HUES6 (cell line): Measurements from ENCODE around the gene CTAGE9.
"Not testable (repeated sequence)": the region's sequence is repeated elsewhere in the genome, so short reads cannot be mapped to it uniquely, and the experiment has no call there.

Experiments used
- H3K27ac ChIP-seq: 2 replicates; pipeline ENCODE4 v1.7.0; 2013; ENCODE audit warnings: low read depth, mild to moderate bottlenecking, low read length, inconsistent platforms
- H3K27me3 ChIP-seq: 2 replicates; pipeline ENCODE4 v1.6.1; 2013; ENCODE audit warnings: low read length; ENCODE audit not compliant: control insufficient read depth, insufficient read depth
- H3K36me3 ChIP-seq: 2 replicates; pipeline ENCODE4 v1.6.1; 2013; ENCODE audit warnings: low read length; ENCODE audit not compliant: control insufficient read depth, insufficient read depth
- H3K4me1 ChIP-seq: 2 replicates; pipeline ENCODE4 v1.6.1; 2013; ENCODE audit warnings: low read length; ENCODE audit not compliant: control insufficient read depth, insufficient read depth
- H3K4me3 ChIP-seq: 2 replicates; pipeline ENCODE4 v1.5.1; 2013; ENCODE audit warnings: low read depth, low read length
- H3K9ac ChIP-seq: one replicate; pipeline ENCODE4 v1.6.1; 2013; ENCODE audit warnings: mild to moderate bottlenecking, low read length
- H3K9me3 ChIP-seq: 2 replicates; pipeline ENCODE4 v1.6.1; 2013; ENCODE audit warnings: low read depth, low read length; ENCODE audit not compliant: control insufficient read depth, insufficient read depth

Gene CTAGE9

GRCh38 chr6:131728296-131728939 lies 17.6 kb upstream of the CTAGE9 start:
- Histone ChIP-seq H3K4me3 (no peak overlapping the region), H3K9ac (no peak overlapping the region), H3K36me3 (no peaks in the 10 kb centered on the region), H3K27ac (no peak overlapping the region), H3K27me3 (no peaks in the 10 kb centered on the region), H3K4me1 (no peaks in the 10 kb centered on the region; the same call in 1 of the 2 replicates), H3K9me3 (peaks cover 10% of the 10 kb centered on the region)

- Histone ChIP-seq H3K4me1 (no peaks in the 10 kb centered on the region; the same call in 1 of the 2 replicates), H3K9me3 (peaks cover 10% of the 10 kb centered on the region), H3K9ac (no peak overlapping the region), H3K36me3 (no peaks in the 10 kb centered on the region), H3K27me3 (no peaks in the 10 kb centered on the region), H3K4me3 (no peak overlapping the region), H3K27ac (no peak overlapping the region)
Measured at GRCh38 chr6:131727868-131728267, 17.1 kb upstream of the CTAGE9 start.

GRCh38 chr6:131727467-131727866 lies 16.6 kb upstream of the CTAGE9 start:
- Histone ChIP-seq H3K9me3 (peaks cover 10% of the 10 kb centered on the region), H3K4me3 (no peak overlapping the region), H3K9ac (no peak overlapping the region), H3K27me3 (no peaks in the 10 kb centered on the region), H3K27ac (no peak overlapping the region), H3K4me1 (no peaks in the 10 kb centered on the region; the same call in 1 of the 2 replicates), H3K36me3 (no peaks in the 10 kb centered on the region)

- Histone ChIP-seq H3K9ac (no peak overlapping the region), H3K27ac (no peak overlapping the region), H3K9me3 (peaks cover 10% of the 10 kb centered on the region), H3K4me1 (no peaks in the 10 kb centered on the region; the same call in 1 of the 2 replicates), H3K36me3 (no peaks in the 10 kb centered on the region), H3K4me3 (no peak overlapping the region), H3K27me3 (no peaks in the 10 kb centered on the region)
Measured at GRCh38 chr6:131724114-131724513, 13.3 kb upstream of the CTAGE9 start.

- H3K4me3 ChIP-seq: no peak overlapping the region
- no peak overlapping the region for H3K9ac ChIP-seq
- H3K36me3 ChIP-seq: no peaks in the 10 kb centered on the region
- H3K9me3 ChIP-seq: 0 out of 2 replicates have a peak, but pooled peaks cover under 1% of the 10 kb centered on the region
- H3K27me3 ChIP-seq: no peaks in the 10 kb centered on the region
- no peaks in the 10 kb centered on the region; the same call in 1 of the 2 replicates for H3K4me1 ChIP-seq
- no peak overlapping the region for H3K27ac ChIP-seq
Measured at GRCh38 chr6:131721161-131721560, 10.3 kb upstream of the CTAGE9 start.

- Histone ChIP-seq H3K9me3 (no peaks in the 10 kb centered on the region), H3K27ac (no peak overlapping the region), H3K36me3 (no peaks in the 10 kb centered on the region), H3K9ac (no peak overlapping the region), H3K27me3 (no peaks in the 10 kb centered on the region), H3K4me1 (no peaks in the 10 kb centered on the region), H3K4me3 (no peak overlapping the region)
Measured at GRCh38 chr6:131717836-131718542, 7.2 kb upstream of the CTAGE9 start.

- H3K27ac ChIP-seq, H3K4me1 ChIP-seq, H3K9me3 ChIP-seq, H3K36me3 ChIP-seq, H3K9ac ChIP-seq, H3K4me3 ChIP-seq, H3K27me3 ChIP-seq: not testable (repeated sequence)
Measured at GRCh38 chr6:131715567-131715966, 4.8 kb upstream of the CTAGE9 start.

GRCh38 chr6:131703905-131704304 lies 6.9 kb downstream of the CTAGE9 start:
- H3K9ac ChIP-seq, H3K4me1 ChIP-seq, H3K27me3 ChIP-seq, H3K27ac ChIP-seq, H3K9me3 ChIP-seq, H3K4me3 ChIP-seq, H3K36me3 ChIP-seq: not testable (repeated sequence)

- not testable (repeated sequence) for H3K9me3 ChIP-seq, H3K27me3 ChIP-seq, H3K4me1 ChIP-seq, H3K9ac ChIP-seq, H3K36me3 ChIP-seq, H3K4me3 ChIP-seq, H3K27ac ChIP-seq
Measured at GRCh38 chr6:131700851-131701250, 10.0 kb downstream of the CTAGE9 start.

GRCh38 chr6:131696956-131697355 lies 13.9 kb downstream of the CTAGE9 start:
- Histone ChIP-seq H3K9me3 (no peaks in the 10 kb centered on the region), H3K27me3 (no peaks in the 10 kb centered on the region), H3K27ac (no peak overlapping the region), H3K36me3 (no peaks in the 10 kb centered on the region), H3K4me3 (no peak overlapping the region), H3K9ac (no peak overlapping the region), H3K4me1 (peaks cover 6% of the 10 kb centered on the region)

GRCh38 chr6:131694832-131695426 lies 15.9 kb downstream of the CTAGE9 start:
- H3K27me3 ChIP-seq: no peaks in the 10 kb centered on the region
- H3K4me3 ChIP-seq: no peak overlapping the region
- no peaks in the 10 kb centered on the region for H3K36me3 ChIP-seq
- peaks cover 6% of the 10 kb centered on the region for H3K4me1 ChIP-seq
- H3K27ac ChIP-seq: no peak overlapping the region
- no peaks in the 10 kb centered on the region for H3K9me3 ChIP-seq
- H3K9ac ChIP-seq: no peak overlapping the region
